Kasumi-1 (cell line): ENCODE measurements around the gene PRRG3.
"Not testable (repeated sequence)": the region's sequence is repeated elsewhere in the genome, so short reads cannot be mapped to it uniquely, and the experiment has no call there.

Experiments used
- DNase-seq, 2 experiments: peaks; one replicate each; lab custom pipeline; 2025; lab: John Stamatoyannopoulos, UW

The PRRG3 gene

GRCh38 chrX:151694661-151695582 is at the start of gene PRRG3:
TSS of gene PRRG3 (plus strand) at chrX:151695458. CDS start at chrX:151698815, 3,357 bp downstream.
- no peak for DNase-seq

- no peak for DNase-seq
Observed at GRCh38 chrX:151675121-151675746, 20.0 kb upstream of the PRRG3 start.

DNA sequence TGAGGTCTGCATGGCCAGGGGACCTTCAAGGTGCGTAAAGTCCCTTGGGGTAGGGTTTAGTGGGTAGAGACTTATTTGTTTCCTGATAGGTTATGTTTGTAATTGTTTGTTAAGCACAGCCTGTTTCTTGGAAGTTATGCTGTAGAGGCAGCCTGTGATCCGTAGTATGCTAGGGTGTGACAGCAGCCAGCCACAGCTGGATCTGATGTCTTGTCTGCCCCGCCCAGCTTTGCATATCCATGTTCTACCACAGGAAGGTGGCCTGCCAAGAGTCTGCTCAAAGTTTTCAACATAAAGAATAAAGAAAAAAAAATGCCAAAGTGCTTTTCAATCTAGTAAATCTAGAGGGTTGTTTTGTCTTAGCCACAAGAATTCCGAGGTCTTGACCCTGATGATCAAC is 19.1 kb upstream of the PRRG3 start:
- DNase-seq, result no peak

- no peak for DNase-seq
Observed at GRCh38 chrX:151679798-151680402, 15.4 kb upstream of the PRRG3 start.

DNA sequence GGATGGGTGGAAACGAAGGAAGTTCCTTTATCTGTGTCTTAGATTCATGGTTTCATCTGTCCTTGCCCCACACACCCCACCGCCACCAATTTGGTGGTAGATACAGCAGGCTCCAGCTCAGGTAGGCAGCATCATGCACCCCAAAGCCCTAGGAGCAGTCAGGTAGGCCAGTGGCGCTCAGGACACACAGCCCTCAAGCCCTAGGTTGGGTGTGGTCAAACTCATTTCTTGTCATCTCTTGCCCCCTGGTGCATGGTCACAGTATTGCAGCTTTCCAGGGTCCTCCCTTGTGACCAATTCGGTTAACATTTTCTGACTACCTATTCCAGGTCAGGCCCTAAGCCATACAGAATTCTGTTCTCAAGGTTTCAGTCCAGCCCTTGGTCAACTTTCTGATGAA is 14.5 kb upstream of the PRRG3 start:
- DNase-seq, result peak; percentile 7 to 30

DNA sequence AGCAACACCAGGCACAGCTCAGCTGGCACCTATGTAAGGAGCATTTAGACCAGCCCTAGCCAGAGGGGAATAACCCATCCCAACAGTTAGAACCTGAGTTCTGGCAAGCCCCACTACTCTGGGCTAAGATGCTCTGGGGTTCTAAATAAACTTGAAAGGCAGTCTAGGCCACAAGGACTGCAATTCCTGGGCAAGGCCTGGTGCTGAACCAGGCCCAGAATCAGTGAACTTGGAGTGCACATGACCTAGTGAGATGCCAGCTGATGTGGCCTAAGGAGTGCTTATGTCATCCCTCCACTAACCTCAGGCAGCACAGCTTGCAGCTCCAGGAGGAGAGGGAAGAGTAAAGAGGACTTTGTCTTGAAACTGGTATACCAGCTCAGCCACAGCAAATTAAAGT is 7.6 kb upstream of the PRRG3 start:
- no peak for DNase-seq

DNA sequence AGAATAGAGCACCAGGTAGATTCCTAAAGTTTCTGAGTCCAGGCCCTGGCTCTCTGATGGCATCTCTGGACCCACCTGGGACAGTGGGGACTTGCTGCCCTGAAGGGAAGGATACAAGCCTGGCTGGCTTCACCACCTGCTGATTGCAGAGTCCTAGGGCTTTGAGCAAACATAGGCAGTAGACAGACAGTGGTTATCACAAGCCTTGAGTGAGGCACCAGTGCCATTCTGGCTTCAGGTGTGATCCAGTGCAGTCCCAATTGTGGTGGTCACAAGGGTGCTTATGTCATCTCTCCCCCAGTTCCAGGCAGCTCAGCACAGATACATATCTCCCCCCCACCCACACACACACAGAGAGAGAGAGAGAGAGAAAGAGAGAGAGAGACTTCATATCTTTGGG is 6.6 kb upstream of the PRRG3 start:
- DNase-seq, result no peak

DNA sequence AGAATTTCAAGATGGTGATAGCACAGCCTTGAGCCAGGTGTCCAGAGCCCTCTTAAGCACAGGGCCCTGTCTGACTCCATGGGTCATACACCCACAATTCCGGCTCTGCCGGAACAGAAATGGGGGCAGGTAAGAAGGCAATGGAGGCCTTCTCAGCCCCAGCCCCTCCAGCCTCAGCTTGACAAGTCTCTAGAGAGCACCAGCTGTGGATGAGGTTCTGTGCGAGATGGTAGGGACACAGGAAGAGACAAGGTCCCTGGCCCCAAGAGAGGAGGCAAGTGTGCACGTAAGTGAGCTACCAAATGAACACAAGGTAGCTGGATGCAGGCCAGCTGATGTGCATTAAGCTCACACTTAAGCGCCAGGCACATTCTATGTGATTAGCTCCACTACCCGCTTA is 2.4 kb upstream of the PRRG3 start:
- DNase-seq, result no peak

GRCh38 chrX:151694121-151694520 is 1.1 kb upstream of the PRRG3 start:
- no peak for DNase-seq

DNA sequence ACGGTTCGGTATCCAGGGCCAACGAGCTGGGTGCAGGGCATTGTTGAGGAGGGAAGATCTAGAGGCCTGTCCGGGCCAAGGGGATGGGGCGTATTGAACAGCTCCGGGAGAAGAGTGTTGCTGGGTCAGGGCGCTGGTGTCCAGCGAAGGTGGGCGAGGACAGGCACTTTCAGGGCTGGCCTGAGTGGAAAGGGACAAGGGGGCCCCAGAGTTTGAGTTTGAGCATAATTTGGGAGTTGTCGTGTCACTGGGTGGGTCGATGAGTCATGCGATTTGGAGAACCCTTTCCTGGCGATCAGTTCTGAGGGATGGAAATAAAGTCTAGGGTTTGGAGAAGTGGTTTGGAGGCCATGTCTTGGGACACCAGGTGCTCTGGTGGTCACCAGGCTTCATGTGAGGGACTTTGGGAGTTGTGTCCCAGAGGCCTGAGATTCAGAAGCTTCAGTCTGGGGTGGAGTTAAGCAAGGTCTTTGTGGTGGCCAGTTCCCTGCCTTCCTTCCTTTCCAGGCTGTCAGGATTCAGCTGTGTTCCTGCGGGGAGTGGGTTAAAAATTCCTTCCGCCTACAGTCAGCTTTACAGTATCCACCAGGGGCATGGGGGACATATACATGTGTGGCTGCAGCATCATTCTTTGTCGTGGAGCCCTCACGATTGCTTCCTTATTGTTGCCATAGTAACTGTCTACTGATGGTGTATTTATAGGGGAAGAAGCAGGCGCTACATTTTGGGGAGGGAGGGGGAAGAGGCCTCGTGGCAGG is 504 bp downstream of the PRRG3 start:
- DNase-seq, result no peak

GRCh38 chrX:151697082-151697481 is 1.8 kb downstream of the PRRG3 start:
- DNase-seq, result not testable (repeated sequence)

GRCh38 chrX:151697522-151697921 is 2.3 kb downstream of the PRRG3 start:
- no peak for DNase-seq

DNA sequence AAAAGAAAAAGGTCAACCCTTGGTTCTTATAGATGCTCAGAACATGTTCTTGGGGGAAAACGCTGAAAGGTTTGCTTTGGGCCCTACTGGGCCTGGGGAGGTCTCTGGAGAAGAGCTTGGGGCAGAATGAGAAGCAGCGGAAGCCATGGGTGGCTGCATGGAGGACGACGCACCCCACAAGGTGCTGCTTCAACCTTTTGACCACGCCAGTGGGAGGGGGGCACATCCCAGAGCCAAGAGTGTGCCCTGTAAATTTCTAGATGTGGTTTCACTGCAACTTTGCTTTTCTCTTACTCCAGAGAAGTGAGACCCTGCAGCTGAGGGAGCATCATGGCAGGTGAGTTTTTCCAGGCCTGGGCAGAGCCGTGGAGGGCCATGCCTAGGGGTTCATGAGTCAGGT is 3.2 kb downstream of the PRRG3 start:
- no peak for DNase-seq

GRCh38 chrX:151699746-151700145 is 4.5 kb downstream of the PRRG3 start:
- DNase-seq, result no peak

DNA sequence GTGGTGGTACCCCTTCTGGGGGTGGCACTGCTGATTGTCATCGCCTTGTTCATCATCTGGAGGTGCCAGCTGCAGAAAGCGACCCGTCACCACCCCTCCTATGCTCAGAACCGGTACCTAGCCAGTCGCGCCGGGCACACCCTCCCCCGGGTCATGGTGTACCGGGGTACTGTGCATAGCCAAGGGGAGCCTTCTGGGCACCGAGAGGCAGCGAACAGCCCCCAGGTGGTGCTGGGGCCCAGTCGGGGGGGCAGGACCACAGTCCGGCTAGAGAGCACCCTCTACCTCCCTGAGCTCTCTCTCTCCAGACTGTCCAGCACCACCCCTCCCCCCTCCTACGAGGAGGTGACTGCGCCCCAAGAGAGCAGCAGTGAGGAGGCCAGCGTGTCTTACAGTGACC is 5.3 kb downstream of the PRRG3 start:
- no peak for DNase-seq

DNA sequence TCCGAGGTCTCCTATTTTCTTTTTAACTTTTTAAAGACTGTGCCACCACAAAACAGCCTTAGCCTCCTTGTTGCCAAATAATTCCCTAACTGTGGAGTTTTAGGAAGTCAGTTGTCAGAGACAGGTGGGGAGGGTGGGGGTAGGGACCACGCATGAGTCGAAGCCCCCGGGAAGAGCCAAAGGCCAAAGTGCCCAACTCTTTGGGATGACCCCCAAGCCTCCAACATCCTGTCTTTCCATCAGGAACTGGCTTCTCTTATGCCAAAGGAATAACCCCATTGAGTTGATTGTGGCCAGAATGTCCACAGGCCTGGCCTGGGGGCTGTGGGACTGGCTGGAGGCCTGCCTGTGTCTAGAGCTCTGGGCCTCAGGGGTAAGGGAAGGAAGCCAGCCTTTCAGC is 5.8 kb downstream of the PRRG3 start:
- no peak for DNase-seq

DNA sequence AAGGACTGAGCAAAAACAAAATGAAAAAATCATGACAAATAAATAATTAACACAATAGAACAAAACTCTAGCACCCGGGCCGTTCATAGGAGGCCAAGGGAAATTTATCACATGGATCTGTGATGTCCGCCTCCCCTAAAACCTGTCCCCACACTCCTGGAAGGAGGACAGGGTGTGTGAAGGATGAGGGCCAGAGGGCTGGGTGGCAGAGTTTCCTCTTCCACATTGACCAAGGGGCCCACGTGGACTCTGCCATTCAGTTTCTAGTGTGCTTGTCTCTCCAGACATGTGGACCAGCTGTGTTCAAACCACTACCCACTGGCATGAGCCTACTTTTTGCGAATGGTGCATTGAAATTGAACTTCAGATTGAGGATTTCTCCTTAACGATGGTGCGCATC is 6.3 kb downstream of the PRRG3 start:
- DNase-seq, result no peak

- no peak for DNase-seq
Observed at GRCh38 chrX:151702026-151702714, 6.9 kb downstream of the PRRG3 start.

- no peak for DNase-seq
Observed at GRCh38 chrX:151702741-151703340, 7.6 kb downstream of the PRRG3 start.

- DNase-seq, result no peak
Observed at GRCh38 chrX:151703487-151703886, 8.2 kb downstream of the PRRG3 start.

DNA sequence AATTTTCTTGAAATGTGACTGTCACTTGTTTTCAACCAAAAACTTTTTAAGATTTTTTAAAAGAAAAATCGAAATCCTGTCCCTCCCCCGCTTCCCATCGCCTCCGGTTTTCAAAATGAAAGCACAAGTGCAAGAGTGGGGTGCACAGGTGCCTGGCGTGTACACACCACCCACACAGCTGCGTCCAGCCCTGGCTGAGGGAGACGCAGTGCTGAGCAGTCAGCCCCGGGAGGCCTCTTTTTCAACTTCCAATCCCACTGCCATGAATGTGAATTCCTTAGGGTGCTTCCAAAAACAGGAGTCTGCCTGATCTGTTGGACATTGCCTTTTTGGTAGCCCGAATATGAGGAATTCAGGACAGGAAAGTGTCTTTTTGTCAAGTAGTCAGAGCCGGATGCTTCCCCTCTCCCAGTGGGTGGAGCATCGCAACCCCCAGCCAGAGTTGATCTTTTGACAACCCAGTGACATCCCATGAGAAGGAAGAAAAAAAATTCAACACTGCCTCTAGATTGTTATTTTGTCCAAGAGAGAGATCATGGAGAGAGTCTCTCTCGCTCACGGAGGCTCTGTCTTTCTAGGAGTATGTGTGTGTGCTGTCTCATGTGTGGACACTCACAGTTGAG is 8.9 kb downstream of the PRRG3 start:
- no peak for DNase-seq
